K562 (cell line): ENCODE results near the gene DPEP1. TPM values are rescaled to one million over a fixed set of nuclear protein-coding genes. Genes with fewer than 3 reads are reported as not detected.
A peak's percentile ranks its signal among the peaks of the same experiment; 100 is the strongest.

ENCODE experiments used
- ARID3A ChIP-seq: IDR thresholded peaks from 2 replicates; pipeline ENCODE4 v1.6.1; 2012; ENCODE audit warnings: low read depth, low read length, improper control_type of control experiment, borderline replicate concordance
- ARID4B ChIP-seq: sonication (generic); formaldehyde crosslinking; IDR thresholded peaks from 2 replicates; pipeline ENCODE4 v1.8.0; 2022; ENCODE audit warnings: mild to moderate bottlenecking, missing genetic modification reagents
- COPS2 ChIP-seq: fragments of 450-650 bp; conservative IDR thresholded peaks from 2 replicates; pipeline ENCODE4 v1.6.1; 2016; ENCODE audit warnings: mild to moderate bottlenecking, moderate library complexity
- E2F6 ChIP-seq, 2 experiments: IDR thresholded peaks; 2 replicates each; pipeline ENCODE4 v1.6.1; 2011; ENCODE audit warnings: borderline replicate concordance in 1 of 2, control low read depth in 1 of 2, low read depth in 1 of 2, low read length in 1 of 2, mild to moderate bottlenecking in 1 of 2, mixed read lengths in 1 of 2, moderate library complexity in 1 of 2; ENCODE audit not compliant: insufficient read depth in 1 of 2, insufficient read length in 1 of 2, poor library complexity in 1 of 2, severe bottlenecking in 1 of 2; ENCODE audit errors: extremely low read depth in 1 of 2
- HEY1 ChIP-seq: fragments of 250-450 bp; sonication (Bioruptor Pico); IDR thresholded peaks from 2 replicates; pipeline ENCODE4 v1.5.0; 2020; ENCODE audit warnings: mild to moderate bottlenecking, moderate library complexity, borderline replicate concordance
- HLTF ChIP-seq: fragments of 450-650 bp; IDR thresholded peaks from 2 replicates; pipeline ENCODE4 v1.6.1; 2016
- HMG20A ChIP-seq: fragments of 450-650 bp; formaldehyde crosslinking; conservative IDR thresholded peaks from 2 replicates; pipeline ENCODE4 v1.4.0; 2020; ENCODE audit warnings: mild to moderate bottlenecking, mixed read lengths
- KDM4B ChIP-seq, 2 experiments: fragments of 450-650 bp in 1 of 2; sonication (generic) in 1 of 2; IDR thresholded peaks; 2 replicates each; pipeline ENCODE4 v1.6.1; 2016 to 2017; ENCODE audit warnings: borderline replicate concordance in 2 of 2, antibody characterized with exemption in 1 of 2, low read depth in 1 of 2, mild to moderate bottlenecking in 1 of 2
- MEIS2 ChIP-seq: fragments of 450-650 bp; IDR thresholded peaks from 2 replicates; pipeline ENCODE4 v1.6.1; 2014; ENCODE audit warnings: mild to moderate bottlenecking; ENCODE audit not compliant: partially characterized antibody
- MYBL2 ChIP-seq, 2 experiments: fragments of 450-650 bp in 1 of 2; sonication (generic) in 1 of 2; formaldehyde crosslinking in 1 of 2; IDR thresholded peaks; 2 replicates each; pipeline versions ENCODE4 v1.6.1 to v1.8.1; 2017 to 2022; ENCODE audit warnings: borderline replicate concordance in 1 of 2, inconsistent platforms in 1 of 2, low read depth in 1 of 2, mild to moderate bottlenecking in 1 of 2, missing genetic modification reagents in 1 of 2, moderate library complexity in 1 of 2
- RBBP5 ChIP-seq: fragments of 200-600 bp; sonication (generic); IDR thresholded peaks from 2 replicates; pipeline ENCODE4 v1.6.1; 2012; ENCODE audit warnings: borderline replicate concordance, mild to moderate bottlenecking, low read length, control low read depth, inconsistent platforms; ENCODE audit not compliant: insufficient read depth, poor library complexity, severe bottlenecking
- SAP30 ChIP-seq: fragments of 200-600 bp; sonication (generic); IDR thresholded peaks from 2 replicates; pipeline ENCODE4 v1.6.1; 2012; ENCODE audit warnings: borderline replicate concordance, low read depth, mild to moderate bottlenecking, moderate library complexity, low read length, control low read depth, inconsistent platforms; ENCODE audit not compliant: insufficient read depth, poor library complexity, severe bottlenecking
- SMAD2 ChIP-seq: fragments of 150-350 bp; IDR thresholded peaks from 2 replicates; pipeline ENCODE4 v1.6.1; 2014; ENCODE audit warnings: low read depth, mild to moderate bottlenecking, low read length
- TAF15 ChIP-seq: fragments of 200-400 bp; formaldehyde crosslinking; IDR thresholded peaks from 2 replicates; pipeline ENCODE4 v1.6.1; 2017; ENCODE audit warnings: mild to moderate bottlenecking, low read depth, low read length, moderate library complexity
- TCFL5 ChIP-seq: fragments of 250-450 bp; sonication (Bioruptor Pico); conservative IDR thresholded peaks from 2 replicates; pipeline ENCODE4 v1.6.1; 2021; ENCODE audit warnings: mild to moderate bottlenecking, moderate library complexity, matching md5 sums
- YBX1 ChIP-seq: fragments of 450-650 bp; IDR thresholded peaks from 2 replicates; pipeline ENCODE4 v1.7.1; 2016; ENCODE audit warnings: mild to moderate bottlenecking
- ZNF197 ChIP-seq: fragments of 200-800 bp; sonication (Bioruptor generic); IDR thresholded peaks from 2 replicates; pipeline ENCODE4 v1.6.1; 2016; ENCODE audit warnings: low read depth, missing genetic modification characterization, missing compliant biosample characterization
- ZNF224 ChIP-seq: sonication (generic); formaldehyde crosslinking; IDR thresholded peaks from 2 replicates; pipeline ENCODE4 v1.8.0; 2022; ENCODE audit warnings: mild to moderate bottlenecking, missing genetic modification reagents
- ZNF561 ChIP-seq: fragments of 450-650 bp; formaldehyde crosslinking; conservative IDR thresholded peaks from 2 replicates; pipeline ENCODE4 v1.4.0; 2020; ENCODE audit warnings: mild to moderate bottlenecking, moderate library complexity
- polyA plus RNA-seq, 8 experiments: library from polyadenylated mRNA; depleted of rRNA in 4 of 8; stranded (reverse) in 5 of 8; unstranded in 3 of 8; fragments of >200 nt; fragmentation: Nextera tagmentation in 2 of 8; fragmentation: Illumina TruSeq in 1 of 8; extraction: Ambion mirVana in 2 of 8; extraction: Trizol in 1 of 8; gene quantifications; 2 replicates each; pipeline versions ENCODE4 v1.2.1 to v1.2.3, GENCODE V29; 2011 to 2014; ENCODE audit warnings: inconsistent platforms in 1 of 8, missing spikeins in 1 of 8
- total RNA-seq, 7 experiments: library from RNA; depleted of rRNA in 6 of 7; stranded (reverse); fragments of >200 nt in 6 of 7; fragmentation: Illumina TruSeq in 2 of 7; extraction: Trizol in 2 of 7; gene quantifications; 2 replicates each; pipeline versions ENCODE4 v1.2.1 to v1.2.3, GENCODE V29; 2011 to 2021; ENCODE audit warnings: low replicate concordance in 1 of 7

The DPEP1 gene
- total and polyA plus RNA-seq, 9 of the 15 experiments (the other 6 are each of a cell fraction or from before 2014, with no cell fraction given) = 0.14 to 0.31 (median 0.20) TPM; not detected in 6

- TF ChIP-seq TAF15 (no peak), HEY1 (no peak), ZNF224 (CRISPR knock-in tag) (no peak), RBBP5 (peak; percentile 100), SAP30 (peak; percentile 89), ZNF561 (no peak), MEIS2 (no peak), SMAD2 (no peak), KDM4B (IDR thresholded peaks at IDR 0.05; ENCODE audit: borderline replicate concordance in 2 of 2, low read depth in 1 of 2) (peak in 1 of 2 experiments; percentile 40; a peak in 1 of 4 replicates), COPS2 (no peak), E2F6 (IDR thresholded peaks at IDR 0.05; ENCODE audit: borderline replicate concordance in 1 of 2, extremely low read depth in 1 of 2, insufficient read depth in 1 of 2, insufficient read length in 1 of 2, low read depth in 1 of 2, low read length in 1 of 2, poor library complexity in 1 of 2, severe bottlenecking in 1 of 2) (peak; percentile 94 to 96), MYBL2 (IDR thresholded peaks at IDR 0.05; ENCODE audit: low read depth) (no peak), MYBL2 (CRISPR knock-in tag; IDR thresholded peaks at IDR 0.05; ENCODE audit: borderline replicate concordance) (no peak), ZNF197 (CRISPR knock-in tag) (no peak), HMG20A (CRISPR knock-in tag) (no peak), ARID3A (no peak), HLTF (no peak), YBX1 (no peak), ARID4B (peak; percentile 95), TCFL5 (no peak)
These were observed 44.2 kb downstream of the DPEP1 start, which contains the start of the genes CHMP1A and SPATA33 (continued) for GRCh38 chr16:89657442-89658220.
